GM19240 (cell line): ENCODE data around the gene MACROH2A2.
A peak's percentile ranks its signal among the peaks of the same experiment; 100 is the strongest.

Experiments
- DNase-seq: peaks from one replicate; pipeline ENCODE4 v3.0.0; 2011; ENCODE audit warnings: low spot score; ENCODE audit not compliant: insufficient read length

MACROH2A2 gene

DNA sequence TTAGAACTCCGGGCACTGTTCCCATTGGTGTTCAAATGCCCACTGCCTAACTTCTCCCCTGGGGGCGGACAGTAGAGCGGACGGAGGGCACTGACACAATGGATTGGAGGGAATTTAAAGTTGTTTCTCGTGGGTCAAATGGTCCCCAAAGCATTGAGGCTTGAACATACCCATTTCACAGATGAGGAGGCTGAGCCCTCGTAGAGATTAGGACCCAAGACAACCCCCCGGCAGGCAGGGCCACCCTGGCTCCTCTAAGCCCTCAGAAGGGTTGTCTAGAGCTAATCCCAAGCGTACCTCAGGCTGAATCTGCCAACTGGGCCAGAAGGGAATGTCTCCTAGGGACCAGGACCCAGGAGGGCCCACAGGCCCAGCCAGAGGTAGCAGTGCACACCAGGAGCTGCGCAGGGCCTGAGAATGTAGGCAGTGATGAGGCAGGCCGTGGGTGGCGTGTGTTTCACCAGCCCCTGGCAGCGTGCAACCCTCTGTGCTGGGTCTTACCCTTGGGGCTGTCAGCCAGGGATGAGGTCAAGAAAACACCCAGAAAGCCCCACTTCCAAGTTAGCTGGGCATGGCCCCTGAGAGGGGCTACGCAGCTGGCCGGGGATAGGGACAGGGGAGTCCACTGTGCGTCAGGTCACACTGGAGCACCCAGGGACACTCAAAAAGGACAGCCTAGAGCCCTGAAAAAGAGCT lies 74.2 kb downstream of the MACROH2A2 start:
- DNase-seq = no peak

DNA sequence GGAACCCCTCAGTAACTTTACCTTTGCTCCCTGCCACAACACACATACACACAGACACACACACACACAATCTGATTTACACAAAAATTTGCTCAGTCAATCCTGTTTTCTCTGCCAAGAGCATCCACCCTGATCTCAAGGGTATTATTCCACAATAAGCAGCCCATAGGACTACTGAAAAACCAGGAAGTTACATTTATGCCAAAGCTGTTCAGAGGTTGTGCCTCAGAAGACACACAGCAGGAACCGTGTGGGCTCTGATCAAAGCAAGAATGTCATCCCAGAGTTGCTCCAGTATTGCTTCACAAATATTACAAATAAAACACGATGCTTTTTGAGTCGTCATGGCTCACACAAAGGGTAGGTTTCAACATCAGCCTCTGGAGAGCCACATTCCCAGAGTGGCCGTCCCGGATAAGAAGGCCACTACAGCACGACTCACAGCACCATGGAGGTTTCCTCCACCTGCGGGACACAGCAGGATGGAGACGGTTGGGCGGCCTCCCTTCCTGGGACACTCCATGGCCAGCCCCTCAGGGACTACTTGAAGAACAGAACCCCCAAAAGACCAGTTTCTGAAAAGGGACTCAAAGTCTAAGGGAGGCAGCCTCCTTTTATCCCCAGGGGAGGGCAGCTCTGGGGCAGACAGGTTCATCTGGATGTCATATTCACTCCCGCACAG lies 78.4 kb downstream of the MACROH2A2 start:
- DNase-seq = no peak

DNA sequence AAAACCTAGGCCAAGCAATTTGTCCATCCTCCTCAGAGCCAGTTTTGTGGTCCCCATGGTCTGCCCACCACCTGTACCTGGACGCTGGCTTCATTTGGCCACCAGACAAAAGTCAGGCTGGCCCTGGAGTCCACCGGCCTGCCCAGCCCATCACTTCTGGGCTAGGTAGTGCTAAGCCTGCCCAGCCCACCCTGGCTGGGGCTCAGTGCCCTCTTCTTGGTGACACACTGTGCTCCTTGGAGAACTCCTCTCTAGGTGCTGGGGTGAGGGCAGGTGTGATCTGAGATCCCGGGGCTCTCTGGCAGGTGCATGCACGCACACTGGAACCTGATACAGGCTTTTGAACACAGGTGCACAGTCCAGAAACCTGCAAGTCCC lies 78.9 kb downstream of the MACROH2A2 start:
- no peak for DNase-seq

GRCh38 chr10:70132098-70133029 lies 79.7 kb downstream of the MACROH2A2 start, which contains the start of gene AIFM2:
AIFM2 (minus strand) TSS chr10:70132825; CDS start chr10:70124084, 8,741 bp downstream.
- DNase-seq = peak; percentile 72

GRCh38 chr10:70135046-70135445 lies 82.4 kb downstream of the MACROH2A2 start:
- no peak for DNase-seq

DNA sequence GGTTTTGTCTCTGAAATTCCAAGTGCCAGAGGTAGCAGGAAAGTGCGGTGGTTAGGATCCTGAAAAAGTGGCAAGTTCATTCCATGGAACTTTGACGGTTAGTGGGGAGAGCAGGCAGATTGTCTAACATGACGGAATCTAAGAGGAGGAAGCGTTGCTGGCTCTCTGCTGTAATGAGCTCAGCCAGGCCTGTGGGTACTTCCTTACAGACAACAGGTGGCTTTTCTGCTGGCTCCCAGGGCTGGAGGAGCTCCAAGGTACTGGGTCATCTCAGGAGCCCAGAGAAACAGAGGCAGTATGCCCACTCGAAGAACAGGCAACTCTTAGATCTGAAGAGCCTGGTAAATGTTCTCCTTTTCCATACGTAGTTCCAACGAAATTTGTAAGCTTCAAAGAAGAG lies 83.0 kb downstream of the MACROH2A2 start:
- no peak for DNase-seq

DNA sequence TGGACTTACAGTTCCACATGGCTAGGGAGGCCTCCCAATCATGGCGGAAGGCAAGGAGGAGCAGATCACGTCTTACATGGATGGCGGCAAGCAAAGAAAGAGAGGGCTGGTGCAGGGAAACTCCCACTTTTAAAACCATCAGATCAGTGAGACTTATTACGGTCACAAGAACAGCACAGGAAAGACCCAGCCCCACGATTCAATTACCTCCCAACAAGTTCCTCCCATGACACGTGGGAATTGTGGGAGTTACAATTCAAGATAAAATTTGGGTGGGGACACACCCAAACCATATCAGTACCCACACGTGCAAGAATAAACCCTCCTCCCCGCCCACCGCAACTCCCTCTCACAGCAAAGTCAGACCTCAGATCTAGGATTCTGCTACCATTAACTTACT lies 84.5 kb downstream of the MACROH2A2 start:
- no peak for DNase-seq

GRCh38 chr10:70137927-70138883 lies 85.6 kb downstream of the MACROH2A2 start:
- DNase-seq = no peak

- no peak for DNase-seq
Observed at GRCh38 chr10:70139151-70139996, 86.7 kb downstream of the MACROH2A2 start.

DNA sequence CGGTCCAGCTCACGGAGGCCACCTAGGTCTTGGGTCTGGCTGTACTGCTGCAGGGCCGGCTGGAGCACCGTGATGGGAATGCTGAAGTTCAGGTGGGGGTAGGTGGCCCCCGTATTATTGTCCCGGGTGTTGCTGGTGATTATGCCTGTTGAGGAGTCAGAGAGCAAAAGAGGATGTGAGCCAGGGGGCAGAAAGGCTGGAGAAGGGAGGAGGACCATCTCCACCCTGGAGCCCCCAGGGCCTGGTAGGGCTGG lies 87.3 kb downstream of the MACROH2A2 start:
- DNase-seq = no peak

DNA sequence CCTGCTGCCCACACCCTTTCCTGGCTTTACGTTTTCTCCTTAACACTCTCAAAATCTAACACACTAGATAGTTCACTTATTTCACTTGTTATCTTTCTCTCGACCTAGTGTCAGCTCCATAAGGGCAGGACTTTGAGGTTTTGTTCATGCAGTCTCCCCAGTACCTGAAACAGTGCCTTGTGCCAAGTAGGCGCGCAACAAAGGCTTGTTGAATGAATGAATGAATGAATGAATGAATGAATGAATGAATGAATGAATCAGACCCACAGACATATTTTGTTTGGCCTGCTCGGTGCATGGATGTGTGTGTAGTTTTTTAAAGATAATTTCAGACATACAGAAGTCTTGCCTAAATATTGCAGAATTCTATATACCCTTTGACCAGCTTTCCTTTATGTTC lies 87.7 kb downstream of the MACROH2A2 start:
- no peak for DNase-seq

DNA sequence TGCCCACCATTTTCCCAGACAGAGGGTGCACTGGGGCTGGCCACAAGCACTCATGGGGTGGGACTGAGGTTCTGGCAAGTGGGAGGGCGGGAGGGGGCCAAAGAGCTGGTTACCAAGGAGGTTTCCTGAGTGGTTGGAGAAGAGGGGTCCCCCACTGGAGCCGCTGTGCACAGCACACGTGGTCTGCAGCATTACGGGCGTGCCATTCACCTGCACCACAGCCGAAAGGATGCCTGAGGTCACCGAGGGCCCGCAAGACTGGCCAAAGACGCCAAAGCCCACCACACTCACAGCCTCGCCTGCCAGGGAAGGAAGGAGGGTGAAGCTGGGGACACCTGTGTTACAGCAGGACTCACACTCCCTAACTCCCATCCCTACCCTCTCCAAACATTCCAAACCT lies 89.9 kb downstream of the MACROH2A2 start:
- DNase-seq = no peak

DNA sequence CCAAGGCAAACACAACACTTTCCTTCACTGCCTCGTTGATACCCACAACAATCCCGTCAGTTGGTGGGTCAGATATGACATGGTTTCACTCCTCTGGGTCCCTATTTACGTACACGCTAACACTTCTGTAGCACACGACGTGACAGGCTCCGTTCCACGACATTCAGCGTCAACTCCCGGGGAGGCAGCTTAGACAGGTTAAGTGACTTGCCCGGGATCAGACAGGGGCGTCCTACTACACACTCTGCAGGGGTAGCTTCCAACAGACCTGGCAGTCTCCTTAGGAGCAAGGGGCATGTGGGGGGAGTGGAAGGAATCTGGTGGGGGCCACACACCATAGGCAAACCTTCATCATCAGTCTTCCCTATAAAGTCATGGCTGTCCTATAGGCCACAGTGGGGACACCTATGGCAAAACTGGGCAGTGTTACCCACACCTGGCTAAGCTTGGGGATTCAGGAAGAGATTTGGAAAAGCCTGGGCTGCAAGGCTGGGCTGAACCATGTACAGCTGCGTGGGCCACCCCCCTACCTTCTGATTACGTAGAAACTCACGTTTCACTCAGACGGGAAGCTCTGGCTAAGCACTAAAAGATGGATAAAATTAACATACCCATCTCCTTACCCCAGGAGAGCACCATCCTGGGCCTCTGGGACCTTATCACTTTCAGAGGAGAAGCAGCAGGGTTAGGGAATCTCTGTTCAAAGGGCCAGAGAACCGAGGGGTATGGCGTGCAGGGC lies 91.9 kb downstream of the MACROH2A2 start:
- DNase-seq = no peak

DNA sequence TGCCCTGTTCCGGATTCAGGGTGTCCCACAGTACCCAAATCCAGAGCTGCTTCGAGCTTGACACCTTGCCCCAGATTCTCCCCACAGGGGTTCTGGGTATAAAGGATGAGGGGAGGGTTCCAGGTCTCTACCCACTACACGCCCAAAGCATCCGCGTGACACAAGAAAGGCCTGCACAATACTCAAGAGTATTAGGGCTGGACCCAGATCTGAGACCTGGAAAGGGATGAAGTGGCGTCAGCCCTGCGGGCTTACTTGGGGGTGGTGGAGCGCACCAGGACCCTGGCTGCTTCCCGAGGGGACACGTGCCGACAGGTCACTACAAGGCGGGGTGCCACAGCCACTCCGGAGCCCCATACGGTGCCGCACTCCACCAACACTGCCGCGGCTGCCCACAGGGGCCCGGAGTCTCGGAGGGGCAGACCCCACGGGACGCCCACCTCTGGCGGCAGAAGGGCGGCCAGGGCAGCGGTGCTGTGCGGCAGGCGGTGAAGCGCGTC lies 92.6 kb downstream of the MACROH2A2 start:
- DNase-seq = no peak

- DNase-seq = peak; percentile 56
Observed at GRCh38 chr10:70145666-70146488, 93.2 kb downstream of the MACROH2A2 start.

GRCh38 chr10:70146489-70147258 lies 94.0 kb downstream of the MACROH2A2 start, which contains the start of gene TYSND1:
TYSND1 (minus strand) TSS chr10:70146700; CDS start chr10:70146586, 114 bp downstream.
- peak; percentile 92 for DNase-seq

- no peak for DNase-seq
Observed at GRCh38 chr10:70147259-70147625, 94.6 kb downstream of the MACROH2A2 start.

DNA sequence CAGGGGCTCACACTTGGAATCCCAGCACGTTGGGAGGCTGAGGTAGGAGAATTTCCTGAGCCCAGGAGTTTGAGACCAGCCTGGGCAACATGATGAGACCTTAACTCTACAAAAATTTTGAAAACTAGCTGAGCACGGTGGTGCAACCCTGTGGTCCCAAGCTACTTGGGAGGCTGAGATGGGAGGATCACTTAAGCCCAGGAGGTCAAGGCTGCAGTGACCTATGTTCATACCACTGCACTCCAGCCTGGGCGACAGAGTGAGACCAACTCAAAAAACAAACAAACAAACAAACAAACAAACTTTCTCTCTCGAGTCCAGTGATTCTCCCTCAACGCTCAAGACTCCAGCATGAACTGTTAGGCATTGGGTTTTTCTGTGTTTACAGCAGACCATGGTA lies 95.9 kb downstream of the MACROH2A2 start:
- DNase-seq = no peak
